GM21576 (cell line): Measurements from ENCODE around the gene LIN28B.

Experiments
- ATAC-seq: cut with Tn5 transposase; IDR thresholded peaks from one replicate; pipeline ENCODE4 v1.9.1; 2021; ENCODE audit warnings: mild to moderate bottlenecking, moderate library complexity; ENCODE audit not compliant: unreplicated experiment

LIN28B gene

DNA sequence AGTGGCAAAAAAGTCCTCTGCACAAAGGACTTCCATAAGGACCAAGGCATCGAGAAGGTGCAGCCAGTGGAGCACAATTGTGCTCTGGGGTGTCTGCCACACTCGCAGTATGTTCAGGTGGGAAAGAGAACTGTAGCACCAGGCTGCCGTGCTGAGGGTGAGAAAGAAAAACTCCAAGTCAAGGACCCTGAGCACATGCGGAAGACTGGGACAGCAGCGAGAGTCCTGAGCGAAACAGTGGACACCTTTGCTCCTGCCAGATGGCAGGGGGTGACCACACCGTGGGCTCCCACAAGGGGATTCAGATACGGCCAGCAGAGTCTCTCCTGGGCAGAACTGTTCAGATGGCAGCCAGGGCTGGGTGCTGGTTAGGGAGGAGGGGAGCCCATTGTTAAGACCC, 149.4 kb downstream of the LIN28B start:
- no peak for ATAC-seq

DNA sequence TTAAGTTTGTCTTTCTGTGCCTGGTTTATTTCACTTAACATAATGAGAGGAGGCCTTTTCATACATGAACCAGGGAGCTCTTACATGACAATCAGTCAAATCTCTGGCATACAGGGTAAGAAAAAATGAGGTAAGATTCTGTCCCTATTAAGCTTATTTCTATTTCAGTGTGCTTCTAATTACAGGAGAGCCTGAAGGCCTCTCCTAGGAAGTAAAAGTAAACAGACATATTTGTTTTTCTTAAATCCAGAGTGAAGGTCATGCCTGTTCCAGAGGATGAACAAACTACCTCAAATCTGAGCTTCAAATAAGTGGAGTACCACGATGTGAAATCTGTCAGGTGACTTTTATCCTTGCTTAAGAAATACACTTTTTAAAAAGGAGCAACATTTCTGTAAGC, 150.3 kb downstream of the LIN28B start:
- no peak for ATAC-seq

DNA sequence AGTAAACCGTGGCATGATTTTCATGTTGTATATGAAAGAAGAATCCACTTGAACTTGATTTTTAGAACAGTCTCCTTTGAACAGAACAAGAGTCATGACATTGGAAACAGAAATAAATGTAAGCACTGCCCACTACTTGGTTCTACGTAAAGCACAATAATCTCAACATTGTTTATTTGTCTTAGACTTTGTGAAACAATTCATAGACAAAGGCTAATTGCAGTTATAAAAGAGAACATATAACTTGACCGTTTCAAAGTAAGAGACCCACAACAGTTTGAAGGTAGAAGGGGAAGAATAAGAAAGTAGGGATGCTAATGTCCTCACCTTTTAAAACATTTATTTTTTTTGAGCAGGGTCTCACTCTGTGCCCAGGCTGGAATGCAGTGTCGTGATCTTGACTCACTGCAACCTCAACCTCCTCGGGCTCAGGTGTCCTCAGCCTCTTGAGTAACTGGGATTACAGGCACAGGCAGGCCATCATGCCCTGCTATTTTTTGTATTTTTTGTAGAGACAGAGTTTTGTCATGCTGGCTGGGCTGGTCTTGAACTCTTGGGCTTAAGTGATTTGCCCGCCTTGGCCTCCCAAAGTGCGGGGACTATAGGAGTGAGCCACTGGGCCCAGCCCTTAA, 151.8 kb downstream of the LIN28B start:
- no peak for ATAC-seq

DNA sequence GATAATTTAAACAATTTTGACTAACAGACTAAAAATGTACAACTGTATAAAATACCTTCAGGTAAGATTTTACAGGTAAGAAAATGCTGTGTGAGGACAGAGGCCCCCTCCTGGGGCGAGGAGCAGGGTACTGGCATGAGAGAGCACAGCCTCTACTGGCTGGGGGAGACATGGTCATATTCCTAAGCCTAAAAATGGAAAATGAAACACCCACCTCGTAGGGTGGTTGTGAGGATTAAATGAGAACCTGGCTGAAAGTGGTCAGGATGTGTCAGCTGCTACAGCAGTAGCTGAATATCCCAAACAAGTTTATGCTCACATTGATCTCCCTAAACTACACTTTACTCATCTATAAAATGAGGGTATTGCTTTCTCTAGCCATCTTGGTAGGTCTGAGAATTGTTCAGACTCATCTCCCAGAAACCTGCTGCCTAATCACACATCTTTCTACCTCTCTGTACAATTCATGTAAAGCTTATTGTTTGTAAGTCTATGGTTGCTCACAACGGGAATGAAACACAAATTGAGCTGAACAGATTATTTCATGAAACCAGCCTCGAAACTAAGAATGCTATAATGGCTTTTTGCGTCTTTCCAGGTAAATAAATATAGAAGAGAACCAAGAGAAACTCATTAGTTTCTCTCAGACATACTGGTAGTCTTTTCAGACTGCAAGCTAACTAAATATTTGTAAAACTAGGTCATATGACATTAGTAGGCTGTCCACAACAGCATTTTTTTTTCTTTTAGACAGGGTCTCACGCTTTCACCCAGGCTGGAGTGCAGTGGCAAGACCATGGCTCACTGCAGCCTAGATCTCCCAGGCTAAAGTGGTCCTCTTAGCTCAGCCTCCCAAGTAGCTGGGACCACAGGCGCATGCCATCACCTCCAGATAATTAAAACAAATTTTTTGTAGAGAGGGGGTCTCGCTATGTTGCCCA, 153.3 kb downstream of the LIN28B start:
- ATAC-seq, result no peak

DNA sequence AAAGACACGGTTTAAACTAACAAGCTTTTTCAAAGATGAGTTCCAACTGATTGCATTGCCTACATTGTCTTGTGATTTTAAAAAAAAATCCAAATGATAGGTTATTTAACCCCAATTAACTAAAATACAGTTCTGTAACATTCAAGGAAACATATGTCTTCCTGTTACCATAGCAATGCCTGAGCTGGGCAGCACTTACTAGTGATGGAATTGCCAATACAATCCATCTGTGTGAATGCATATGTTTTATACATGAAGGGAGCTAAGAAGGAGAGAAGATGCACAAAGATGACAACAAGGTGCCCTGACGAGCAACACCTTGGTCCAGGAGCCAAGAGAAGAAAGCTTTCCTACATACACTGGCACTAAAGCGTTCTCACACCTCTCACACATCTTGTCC, 154.2 kb downstream of the LIN28B start:
- no peak for ATAC-seq

DNA sequence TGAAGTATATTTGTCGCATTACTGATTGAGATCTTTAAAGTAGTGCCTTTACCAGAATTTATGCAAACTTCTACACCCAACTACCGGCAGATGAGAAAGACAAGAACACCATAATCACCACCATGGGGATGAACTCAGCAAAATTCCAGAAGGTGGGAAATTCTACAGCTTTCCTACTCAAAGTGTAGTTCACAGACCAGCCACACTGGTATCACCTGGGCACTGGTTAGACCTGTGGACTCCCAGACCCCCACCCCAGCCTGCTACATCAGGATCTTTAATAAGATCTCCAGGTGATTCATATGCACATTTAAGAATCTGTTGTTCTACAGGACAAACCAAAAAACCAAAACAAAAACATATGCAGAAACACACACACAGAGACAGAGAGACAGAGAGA, 155.0 kb downstream of the LIN28B start:
- ATAC-seq, result no peak

DNA sequence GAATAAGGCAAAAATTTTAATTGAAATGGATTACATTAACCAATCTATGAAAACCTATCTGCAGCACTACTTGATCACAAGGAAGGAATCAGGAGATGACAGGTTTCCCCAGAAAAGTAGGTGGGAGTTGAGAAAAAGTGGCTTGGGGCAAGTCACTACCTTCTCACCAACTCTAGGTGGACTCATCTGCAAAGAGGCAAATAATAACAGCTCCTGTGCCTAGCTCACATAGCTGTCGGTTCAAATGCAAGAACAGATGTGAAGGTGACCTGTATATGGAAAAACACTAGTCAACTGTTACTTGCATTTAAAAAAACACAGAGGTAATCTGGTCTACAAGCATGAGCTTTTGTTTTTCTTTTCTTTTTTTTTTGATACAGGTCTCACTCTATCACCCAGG, 155.7 kb downstream of the LIN28B start:
- ATAC-seq, result no peak

DNA sequence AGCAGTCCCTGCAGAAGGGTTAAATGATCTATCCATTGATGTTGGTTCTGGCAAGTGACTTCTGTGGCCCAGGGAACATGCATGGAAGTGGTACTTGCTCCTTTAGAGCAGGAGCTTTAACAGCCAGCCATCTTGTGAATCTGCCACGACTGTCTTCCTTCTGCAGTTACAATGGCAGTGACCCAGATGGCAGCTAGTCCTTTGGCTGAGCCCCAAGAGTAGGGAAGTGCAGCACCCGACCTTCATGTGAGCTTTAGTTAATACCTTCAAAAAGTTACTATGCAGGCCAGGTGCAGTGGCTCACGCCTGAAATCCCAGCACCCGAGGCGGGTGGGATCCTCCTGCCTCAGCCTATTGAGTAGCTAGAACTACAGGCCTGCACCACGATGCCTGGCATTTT, 156.5 kb downstream of the LIN28B start:
- ATAC-seq, result no peak

DNA sequence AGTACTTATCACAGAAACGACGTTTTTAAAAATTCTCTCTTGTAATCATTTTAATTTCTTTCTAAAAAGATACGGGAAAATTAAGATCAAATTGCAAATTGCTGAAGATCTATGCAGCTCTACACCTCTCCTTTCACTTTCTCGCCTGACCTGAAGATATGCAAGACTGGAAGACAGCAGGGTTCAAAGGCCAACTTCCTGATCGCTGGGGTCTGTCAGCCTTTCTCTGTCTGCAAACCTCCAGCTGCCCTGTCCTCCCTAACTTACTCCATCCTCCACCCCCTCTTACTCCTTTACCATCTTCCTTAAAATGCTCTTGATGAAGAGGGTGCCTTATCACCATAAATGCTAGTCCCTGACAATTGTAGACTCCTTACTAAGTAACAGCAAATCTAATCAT, 159.2 kb downstream of the LIN28B start:
- ATAC-seq, result no peak

DNA sequence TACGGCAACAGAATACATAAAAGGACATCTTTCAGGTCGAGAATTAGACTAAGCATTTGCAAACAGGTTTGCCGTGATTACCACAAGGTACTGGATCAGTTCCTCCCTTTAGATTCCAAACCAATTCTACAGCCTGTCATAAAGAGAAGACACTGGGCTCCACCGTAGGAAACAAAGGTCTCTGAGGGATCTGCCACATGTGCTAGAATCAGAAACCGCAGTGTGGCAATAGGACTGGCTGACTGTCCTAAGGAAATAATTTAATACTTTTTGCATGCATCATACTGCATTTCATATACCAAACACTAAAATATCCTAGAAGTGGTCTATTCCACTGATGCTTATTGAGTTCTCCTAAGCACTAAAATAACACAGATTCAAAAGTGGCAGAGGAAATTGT, 163.7 kb downstream of the LIN28B start:
- no peak for ATAC-seq

DNA sequence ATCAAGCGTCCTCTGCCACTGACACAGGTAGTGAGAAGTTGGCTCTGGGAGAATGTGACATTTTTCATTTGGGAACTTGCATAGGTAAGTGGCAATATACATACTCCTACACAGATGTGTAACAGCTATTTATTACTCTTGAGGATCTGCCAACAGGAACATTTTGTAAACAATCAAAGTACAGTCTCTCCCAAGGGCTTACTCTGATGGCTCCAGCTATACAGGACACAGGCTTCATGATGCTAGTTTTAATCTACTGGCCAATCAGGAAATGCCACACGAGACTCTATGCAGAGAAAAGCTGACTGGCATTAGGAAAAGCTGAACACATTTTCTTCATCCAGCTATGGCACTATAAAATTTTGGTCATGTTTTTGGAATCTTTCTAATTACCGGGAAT, 165.1 kb downstream of the LIN28B start:
- ATAC-seq, result no peak

DNA sequence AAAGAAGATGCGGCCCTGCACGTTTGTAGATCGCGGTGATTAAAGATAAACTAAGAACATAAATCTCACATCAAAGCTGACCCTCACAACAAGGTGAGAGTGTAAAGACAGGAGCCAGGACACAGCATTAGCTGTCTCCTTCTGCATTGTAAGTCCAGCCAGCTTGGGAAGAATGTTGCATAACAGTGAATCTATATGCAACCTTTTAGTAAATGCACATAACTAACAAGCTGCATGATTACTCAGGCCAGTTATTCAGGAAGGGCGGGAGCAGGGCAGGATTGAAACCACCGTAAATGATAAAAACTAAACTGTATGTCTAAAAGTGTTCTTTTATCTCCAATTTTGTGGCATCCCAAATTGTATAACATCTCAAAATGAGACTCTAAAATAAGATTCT, 165.8 kb downstream of the LIN28B start:
- no peak for ATAC-seq
